Measurements from ENCODE around the gene SLC25A6.
"Not testable (repeated sequence)": the region's sequence is repeated elsewhere in the genome, so short reads cannot be mapped to it uniquely, and the experiment has no call there.

The SLC25A6 gene

DNA sequence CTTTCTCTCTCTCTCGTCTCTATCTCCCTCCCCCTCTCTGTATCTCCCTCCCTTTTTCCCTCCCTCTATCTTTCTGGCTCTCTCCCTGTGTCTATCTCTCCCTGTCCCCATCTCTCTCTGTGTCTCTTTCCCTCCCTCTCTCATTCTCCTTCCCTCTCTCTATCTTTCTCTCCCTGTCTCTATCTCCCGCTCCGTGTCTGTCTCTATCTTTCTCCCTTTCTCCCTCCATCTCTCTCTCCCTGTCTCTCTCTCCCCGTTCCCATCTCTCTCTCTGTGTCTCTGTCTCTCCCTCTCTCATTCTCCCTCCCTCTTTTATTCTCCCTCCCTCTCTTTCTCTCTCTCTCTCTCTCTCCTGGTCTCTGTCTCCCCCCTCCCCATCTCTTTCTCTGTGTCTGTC lies 32.4 kb downstream of the SLC25A6 start:
- no peaks in the 10 kb centered on the region for H3K9me3 Mint-ChIP-seq
- no peaks in the 10 kb centered on the region for H3K27me3 Mint-ChIP-seq
- H3K27ac Mint-ChIP-seq, result no peak overlapping the region
- no peak for ATAC-seq
- no peak for DNase-seq
- no peak overlapping the region for H3K4me3 Mint-ChIP-seq
- peaks cover 6% of the 10 kb centered on the region for H3K4me1 Mint-ChIP-seq
- H3K36me3 Mint-ChIP-seq (ENCODE audit: low read depth), result peaks cover 14% of the 10 kb centered on the region

DNA sequence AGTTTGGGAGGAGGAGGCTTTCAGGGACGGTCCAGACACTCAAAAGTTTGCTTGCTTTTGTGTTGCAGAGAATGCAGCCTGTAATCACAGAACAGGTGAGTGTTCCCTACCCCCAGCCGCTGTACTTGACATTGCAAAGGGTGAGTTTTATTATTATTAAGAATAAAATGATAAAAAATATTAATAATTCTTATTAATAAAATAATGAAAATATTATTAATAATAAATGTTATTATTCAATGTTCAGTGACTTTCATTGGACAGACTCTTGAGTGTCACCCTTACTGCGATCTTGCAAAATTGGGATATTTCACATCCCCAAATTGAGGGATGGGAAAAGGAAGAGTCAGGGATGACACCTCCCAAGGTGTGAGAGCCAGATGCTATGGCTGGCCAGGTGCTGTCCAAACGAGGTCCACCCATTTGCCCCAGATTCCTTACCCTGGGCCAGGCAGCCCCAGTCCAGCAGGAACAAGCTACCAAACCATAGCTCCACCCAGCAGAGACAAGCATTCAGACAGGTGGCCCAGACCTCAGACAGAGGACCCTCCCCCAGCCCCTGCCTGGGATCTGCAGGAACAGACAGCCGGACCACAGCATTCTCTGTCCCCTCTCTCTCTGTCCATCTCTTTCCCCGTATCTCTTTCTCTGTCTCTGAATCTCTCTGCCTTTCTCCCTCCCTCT lies 33.0 kb downstream of the SLC25A6 start:
- H3K36me3 Mint-ChIP-seq (ENCODE audit: low read depth), result peaks cover 14% of the 10 kb centered on the region
- H3K27me3 Mint-ChIP-seq, result no peaks in the 10 kb centered on the region
- no peaks in the 10 kb centered on the region for H3K9me3 Mint-ChIP-seq
- ATAC-seq (no peak), DNase-seq (no peak)
- H3K4me3 Mint-ChIP-seq, result no peak overlapping the region
- H3K4me1 Mint-ChIP-seq, result peaks cover 6% of the 10 kb centered on the region
- no peak overlapping the region for H3K27ac Mint-ChIP-seq

DNA sequence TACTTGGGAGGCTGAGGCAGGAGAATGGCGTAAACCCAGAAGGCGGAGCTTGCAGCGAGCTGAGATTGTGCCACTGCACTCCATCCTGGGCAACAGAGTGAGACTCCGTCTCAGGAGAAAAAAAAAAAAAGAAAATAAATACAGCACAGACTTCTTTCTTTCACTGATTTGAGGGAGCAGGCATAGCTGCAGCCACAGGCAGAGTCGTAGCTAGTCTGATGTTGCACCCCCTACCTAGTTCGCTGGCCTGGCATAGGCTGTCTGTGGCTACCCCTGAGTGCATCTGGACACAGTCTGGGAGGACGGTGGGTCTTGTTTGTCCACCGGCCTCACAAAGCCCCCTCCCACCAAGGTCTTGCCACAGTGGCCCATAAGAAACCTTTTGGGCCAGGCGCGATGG lies 33.9 kb downstream of the SLC25A6 start:
- H3K4me3 Mint-ChIP-seq, result no peak overlapping the region
- peaks cover 6% of the 10 kb centered on the region for H3K4me1 Mint-ChIP-seq
- DNase-seq (no peak), ATAC-seq (no peak)
- no peaks in the 10 kb centered on the region for H3K27me3 Mint-ChIP-seq
- H3K27ac Mint-ChIP-seq, result no peak overlapping the region
- no peaks in the 10 kb centered on the region for H3K9me3 Mint-ChIP-seq
- peaks cover 14% of the 10 kb centered on the region for H3K36me3 Mint-ChIP-seq (ENCODE audit: low read depth)

DNA sequence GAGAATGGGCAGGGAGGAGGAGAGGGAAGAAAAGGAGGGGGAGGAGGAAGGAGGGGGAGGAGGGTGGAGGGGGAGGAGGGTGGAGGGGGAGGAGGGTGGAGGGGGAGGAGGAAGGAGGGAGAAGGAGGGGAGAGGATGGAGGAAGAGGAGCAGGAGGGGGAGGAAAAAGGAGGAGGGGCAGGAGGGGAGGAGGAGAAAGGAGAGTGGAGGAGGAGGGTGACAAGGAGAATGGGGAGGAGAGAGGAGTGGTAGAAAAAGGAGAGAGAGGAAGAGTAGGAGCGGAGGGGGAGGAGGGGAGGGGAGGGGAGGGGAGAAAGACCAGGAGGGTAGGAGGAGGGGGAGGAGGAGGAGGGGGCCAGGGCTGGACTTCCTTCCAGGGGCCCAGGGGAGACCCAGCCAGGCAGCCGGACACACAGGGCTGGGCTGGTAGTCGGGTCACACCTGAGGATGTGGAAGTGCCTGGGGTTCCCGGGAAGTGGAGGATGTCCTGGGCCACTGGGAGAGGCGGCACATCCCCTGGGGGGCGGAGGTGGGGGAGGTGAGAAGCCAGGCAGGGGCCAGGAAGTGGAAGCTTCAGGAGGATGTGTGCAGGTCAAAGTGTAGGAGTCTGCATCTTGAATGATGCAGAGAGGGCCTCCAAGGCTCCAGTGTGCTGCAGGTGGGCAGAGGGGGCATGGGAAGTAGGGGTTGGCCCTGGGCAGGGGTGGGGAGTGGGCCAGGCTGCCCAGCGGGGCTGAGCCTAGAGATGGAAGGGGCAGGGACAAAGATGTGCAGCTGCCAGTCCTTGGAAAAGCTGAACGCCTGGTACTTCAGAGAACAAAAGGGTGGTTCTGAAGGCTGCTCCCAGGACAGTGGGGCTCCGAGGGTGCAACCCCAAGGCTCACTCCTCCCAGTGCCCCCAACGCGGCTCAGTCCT lies 36.5 kb downstream of the SLC25A6 start:
- ATAC-seq (no peak), DNase-seq (no peak)
- H3K9me3 Mint-ChIP-seq, result no peaks in the 10 kb centered on the region
- peaks cover 6% of the 10 kb centered on the region for H3K36me3 Mint-ChIP-seq (ENCODE audit: low read depth)
- no peaks in the 10 kb centered on the region for H3K27me3 Mint-ChIP-seq
- H3K4me1 Mint-ChIP-seq, result no peaks in the 10 kb centered on the region
- no peak overlapping the region for H3K4me3 Mint-ChIP-seq
- H3K27ac Mint-ChIP-seq, result no peak overlapping the region

DNA sequence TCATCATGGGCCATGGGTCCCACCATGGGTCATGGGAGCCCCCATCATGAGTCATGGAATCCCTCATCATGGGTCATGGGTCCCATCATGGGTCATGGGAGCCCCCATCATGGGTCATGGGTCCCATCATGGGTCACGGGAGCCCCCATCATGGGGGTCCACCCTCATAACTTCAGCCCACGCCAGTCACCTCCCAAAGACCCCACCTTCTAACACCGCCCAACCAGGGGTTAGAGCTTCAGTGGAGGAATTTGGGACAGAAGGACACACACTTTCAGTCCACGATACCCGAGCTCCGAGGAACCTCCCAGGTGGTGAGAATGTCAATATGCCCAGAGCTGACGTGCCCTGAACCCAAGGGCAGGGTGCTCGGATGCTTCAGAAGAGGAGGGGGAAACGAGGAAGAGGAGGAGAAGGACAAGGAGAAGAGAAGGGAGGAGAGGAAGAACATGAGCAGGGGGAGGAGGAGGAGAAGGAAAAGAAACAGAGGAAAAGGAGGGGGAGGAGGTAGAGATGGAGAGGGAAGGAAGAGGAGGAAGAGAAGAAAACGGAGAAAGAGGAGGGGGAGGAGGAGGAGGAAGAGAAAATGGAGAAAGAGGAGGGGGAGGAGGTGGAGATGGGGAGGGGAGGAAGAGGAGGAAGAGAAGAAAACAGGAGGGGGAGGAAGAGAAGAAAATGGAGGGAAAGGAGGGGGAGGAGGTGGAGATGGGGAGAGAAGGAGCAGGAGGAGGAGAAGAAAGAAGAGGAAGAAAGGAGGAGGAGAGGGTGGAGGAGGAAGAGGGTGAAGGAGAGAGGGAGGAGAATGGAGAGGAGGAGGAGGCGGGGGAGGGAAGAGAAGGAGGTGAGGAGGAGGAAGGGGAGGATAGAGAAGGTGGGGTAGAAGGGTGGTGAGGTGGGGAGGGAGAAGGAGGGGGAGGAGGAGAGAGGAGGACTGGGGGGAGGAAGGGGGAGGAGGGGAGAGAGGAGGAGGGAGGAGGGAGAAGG lies 37.6 kb downstream of the SLC25A6 start:
- H3K36me3 Mint-ChIP-seq (ENCODE audit: low read depth), result peaks cover 6% of the 10 kb centered on the region
- H3K27me3 Mint-ChIP-seq, result no peaks in the 10 kb centered on the region
- no peaks in the 10 kb centered on the region for H3K9me3 Mint-ChIP-seq
- H3K4me1 Mint-ChIP-seq, result no peaks in the 10 kb centered on the region
- no peak for DNase-seq
- no peak overlapping the region for H3K27ac Mint-ChIP-seq
- H3K4me3 Mint-ChIP-seq, result no peak overlapping the region
- no peak for ATAC-seq

DNA sequence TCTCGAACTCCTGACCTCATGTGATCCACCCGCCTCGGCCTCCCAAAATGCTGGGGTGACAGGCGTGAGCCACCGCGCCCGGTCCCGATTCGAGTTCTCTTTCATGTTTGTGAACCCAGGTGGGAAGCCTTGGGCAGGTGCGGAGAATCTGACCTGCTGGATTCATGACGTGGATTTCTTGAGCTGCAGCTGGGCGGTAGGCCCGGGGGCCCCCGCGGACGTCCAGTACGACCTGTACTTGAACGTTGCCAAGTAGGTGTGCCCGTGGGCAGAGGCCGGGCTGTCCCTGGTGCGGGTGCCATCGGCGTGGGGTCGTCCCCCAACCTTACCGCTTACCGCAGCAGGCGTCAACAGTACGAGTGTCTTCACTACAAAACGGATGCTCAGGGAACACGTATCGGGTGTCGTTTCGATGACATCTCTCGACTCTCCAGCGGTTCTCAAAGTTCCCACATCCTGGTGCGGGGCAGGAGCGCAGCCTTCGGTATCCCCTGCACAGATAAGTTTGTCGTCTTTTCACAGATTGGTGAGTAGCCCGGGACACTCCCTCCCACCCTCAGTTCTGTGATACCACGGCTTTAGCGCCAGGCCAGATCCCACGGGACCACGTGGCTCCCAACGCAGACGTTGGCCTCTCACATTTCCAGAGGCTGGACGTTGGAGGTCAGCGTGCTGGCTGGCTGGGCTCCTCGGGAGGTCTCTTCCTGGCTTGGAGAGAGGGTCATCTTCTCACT lies 39.8 kb downstream of the SLC25A6 start:
- Mint-ChIP-seq H3K9me3 (no peaks in the 10 kb centered on the region), H3K27ac (no peak overlapping the region), H3K36me3 (ENCODE audit: low read depth) (no peaks in the 10 kb centered on the region), H3K4me1 (no peaks in the 10 kb centered on the region), H3K4me3 (no peak overlapping the region), H3K27me3 (no peaks in the 10 kb centered on the region)
- ATAC-seq (no peak), DNase-seq (no peak)

DNA sequence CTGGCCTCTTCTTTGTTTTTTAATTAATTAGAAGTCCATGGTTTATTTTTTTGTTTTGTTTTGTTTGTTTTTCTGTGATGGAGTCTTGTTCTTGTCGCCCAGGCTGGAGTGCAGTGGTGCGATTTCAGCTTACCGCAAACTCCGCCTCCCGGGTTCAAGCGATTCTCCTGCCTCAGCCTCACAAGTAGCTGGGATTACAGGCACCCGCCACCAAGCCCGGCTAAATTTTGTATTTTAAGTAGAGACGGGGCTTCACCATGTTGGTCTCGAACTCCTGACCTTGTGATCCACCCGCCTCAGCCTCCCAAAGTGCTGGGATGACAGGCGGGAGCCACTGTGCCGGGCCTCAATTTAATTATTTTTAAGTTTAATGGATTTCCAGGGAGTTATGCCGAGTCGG lies 42.3 kb downstream of the SLC25A6 start:
- ATAC-seq; H3K27me3 Mint-ChIP-seq; DNase-seq; H3K4me1 Mint-ChIP-seq; H3K36me3 Mint-ChIP-seq (ENCODE audit: low read depth); H3K27ac Mint-ChIP-seq; H3K4me3 Mint-ChIP-seq; H3K9me3 Mint-ChIP-seq: not testable (repeated sequence)

DNA sequence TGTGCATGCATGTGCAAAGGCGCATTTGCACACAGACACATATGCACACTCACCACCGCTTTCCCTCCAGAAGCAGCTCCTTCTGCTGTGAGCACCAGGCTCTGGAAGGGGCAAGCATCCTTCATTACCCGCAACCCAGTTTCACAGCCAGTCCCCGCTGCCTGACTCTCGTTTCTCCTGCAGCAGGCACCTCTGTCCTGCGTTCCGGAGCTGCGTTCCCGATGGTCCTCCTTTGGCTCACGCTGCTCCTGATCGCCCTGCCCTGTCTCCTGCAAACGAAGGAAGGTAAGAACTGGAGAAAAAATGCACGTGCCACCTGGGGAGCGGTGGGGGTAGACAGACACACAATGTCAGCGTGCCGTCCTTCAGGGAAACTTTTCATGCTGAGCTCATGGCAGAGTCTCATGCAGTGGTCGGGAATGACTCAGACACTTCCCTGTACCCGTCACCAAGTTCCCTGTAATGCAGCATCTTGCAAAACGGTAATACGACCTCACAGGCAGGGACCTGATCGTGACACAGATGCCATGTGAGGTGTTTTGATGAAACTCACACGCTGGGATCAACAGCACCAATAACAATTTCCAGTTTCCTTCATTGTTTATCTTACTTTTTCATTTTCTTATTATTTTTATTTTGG lies 50.2 kb downstream of the SLC25A6 start:
- H3K9me3 Mint-ChIP-seq, result peaks cover 6% of the 10 kb centered on the region
- ATAC-seq, result no peak
- DNase-seq, result no peak
- H3K27ac Mint-ChIP-seq, result no peak overlapping the region
- peaks cover 8% of the 10 kb centered on the region for H3K27me3 Mint-ChIP-seq
- no peak overlapping the region for H3K4me3 Mint-ChIP-seq
- H3K36me3 Mint-ChIP-seq (ENCODE audit: low read depth), result peaks cover 6% of the 10 kb centered on the region
- H3K4me1 Mint-ChIP-seq, result peaks cover 6% of the 10 kb centered on the region

DNA sequence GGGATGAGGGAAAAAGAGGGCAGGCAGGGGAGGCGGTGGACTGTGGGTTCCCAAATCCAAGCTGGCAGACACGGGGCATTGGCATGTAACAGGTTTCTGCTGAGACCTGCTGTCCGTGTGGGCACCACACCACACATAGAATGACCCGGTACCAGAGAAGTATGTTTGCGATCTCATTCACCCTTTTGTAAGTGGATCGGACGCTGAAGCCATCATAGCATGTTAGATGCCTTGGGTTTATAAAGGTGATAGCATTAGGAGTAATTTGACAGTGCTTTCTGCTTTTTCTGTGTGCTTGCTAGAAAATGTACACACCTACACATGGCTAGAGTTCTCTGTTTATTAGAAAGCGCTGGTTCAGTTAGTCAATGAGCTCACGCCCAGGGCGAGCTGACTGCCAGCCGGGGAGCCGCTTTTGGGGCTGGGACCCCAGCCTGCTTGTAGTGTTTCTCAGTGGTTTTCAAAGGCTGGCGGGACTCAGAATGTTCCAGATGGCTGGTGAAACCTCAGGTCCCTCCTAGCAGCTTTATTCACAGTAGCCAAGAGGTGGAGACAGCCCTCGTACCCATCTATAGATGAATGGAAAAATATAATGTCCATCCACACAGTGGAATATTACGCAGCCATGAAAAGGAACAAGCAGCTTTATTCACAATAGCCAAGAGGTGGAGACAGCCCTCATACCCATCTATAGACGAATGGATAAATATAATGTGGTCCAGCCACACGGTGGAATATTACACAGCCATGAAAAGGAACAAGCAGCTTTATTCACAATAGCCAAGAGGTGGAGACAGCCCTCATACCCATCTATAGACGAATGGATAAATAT lies 54.7 kb downstream of the SLC25A6 start:
- ATAC-seq, result peak; percentile 33
- Mint-ChIP-seq H3K9me3 (peaks cover 6% of the 10 kb centered on the region), H3K36me3 (ENCODE audit: low read depth) (peaks cover 6% of the 10 kb centered on the region), H3K27ac (no peak overlapping the region), H3K27me3 (peaks cover 14% of the 10 kb centered on the region), H3K4me1 (peaks cover 13% of the 10 kb centered on the region), H3K4me3 (peak overlapping the region; percentile 79)
- DNase-seq, result no peak

DNA sequence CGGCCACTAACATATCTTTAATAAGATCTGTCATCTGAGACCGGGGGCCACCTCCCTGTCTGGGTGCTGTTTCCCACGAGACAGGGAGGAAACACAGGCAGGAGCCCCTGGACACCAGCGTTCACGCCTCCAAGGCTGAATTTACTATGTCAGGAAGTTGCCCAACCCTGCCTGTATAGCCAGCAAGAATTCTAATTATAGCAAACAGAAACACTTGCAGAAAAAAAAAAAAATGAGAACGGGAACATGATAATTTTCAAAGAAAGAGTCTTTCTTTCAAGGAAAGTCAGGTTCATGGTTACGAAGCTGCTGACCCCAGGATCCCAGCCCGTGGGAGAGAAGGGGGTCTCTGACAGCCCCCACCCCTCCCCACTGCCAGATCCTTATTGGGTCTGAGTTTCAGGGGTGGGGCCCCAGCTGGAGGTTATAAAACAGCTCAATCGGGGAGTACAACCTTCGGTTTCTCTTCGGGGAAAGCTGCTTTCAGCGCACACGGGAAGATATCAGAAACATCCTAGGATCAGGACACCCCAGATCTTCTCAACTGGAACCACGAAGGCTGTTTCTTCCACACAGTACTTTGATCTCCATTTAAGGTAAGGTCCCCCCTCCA lies 55.5 kb downstream of the SLC25A6 start, which contains the start of gene IL3RA:
Gene IL3RA, plus strand, starts transcription at position 455 of the 613 bp plus-strand sequence. CDS start 4,981 bp downstream, outside the sequence.
- peaks cover 14% of the 10 kb centered on the region for H3K27me3 Mint-ChIP-seq
- DNase-seq (no peak), ATAC-seq (peak; percentile 35)
- H3K27ac Mint-ChIP-seq, result no peak within 1 kb of the TSS
- peaks cover 13% of the 10 kb centered on the region for H3K4me1 Mint-ChIP-seq
- peaks cover 6% of the 10 kb centered on the region for H3K9me3 Mint-ChIP-seq
- H3K4me3 Mint-ChIP-seq, result peak within 1 kb of the TSS; percentile 79
- peaks cover 3% of the 10 kb centered on the region for H3K36me3 Mint-ChIP-seq (ENCODE audit: low read depth)

Measured in activated naive CD8-positive, alpha-beta T cell treated with anti-CD3 and anti-CD28 coated beads, Interleukin-2, amount 50 U/mL, for 24 hours (primary cell).